CD4-positive, alpha-beta T cell treated with Interleukin-17A for 4 hours (primary cell): Measurements from ENCODE around the gene MAST3.
"Not testable (repeated sequence)": the region's sequence is repeated elsewhere in the genome, so short reads cannot be mapped to it uniquely, and the experiment has no call there.

Experiments
- DNase-seq: peaks from one replicate; pipeline ENCODE4 v3.0.0-alpha.2; 2020; ENCODE audit warnings: mixed read lengths

MAST3 gene

DNA sequence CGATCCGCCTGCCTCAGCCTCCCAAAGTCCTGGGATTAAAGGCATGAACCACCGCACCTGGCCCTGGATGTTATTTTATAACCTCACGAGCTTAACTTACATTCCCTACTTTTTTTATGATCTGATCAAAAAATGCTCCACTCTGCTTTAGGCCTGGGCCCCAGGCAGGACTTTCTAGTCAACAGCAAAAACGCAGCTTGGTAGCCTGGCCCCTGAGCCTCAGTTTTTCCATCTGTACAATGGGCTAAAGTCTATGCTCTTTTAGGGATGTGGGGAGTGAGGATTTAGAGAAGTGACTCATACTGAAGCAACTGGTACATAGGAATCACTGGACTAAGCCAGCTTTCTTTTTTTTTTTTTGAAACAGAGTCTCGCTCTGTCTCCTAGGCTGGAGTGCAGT is 43.5 kb downstream of the MAST3 start:
- DNase-seq: no peak

DNA sequence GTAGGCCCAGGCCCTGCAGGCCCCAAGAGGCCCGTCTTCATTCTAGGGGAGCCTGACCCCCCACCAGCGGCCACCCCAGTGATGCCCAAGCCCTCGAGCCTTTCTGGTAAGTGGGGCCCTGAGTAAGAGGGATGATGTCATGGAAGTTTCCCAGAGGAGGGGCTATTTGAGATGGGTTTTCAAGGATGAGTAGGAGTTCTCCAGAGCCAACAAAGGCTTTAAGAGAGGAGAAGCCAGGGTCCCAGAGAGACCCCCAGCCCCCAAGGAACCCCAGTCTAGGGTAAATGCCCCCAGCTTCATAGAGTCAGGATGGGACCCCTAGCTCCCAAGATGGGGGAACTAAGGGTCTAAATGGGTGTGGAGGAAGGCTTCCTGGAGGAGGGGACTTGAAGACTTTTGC is 46.3 kb downstream of the MAST3 start:
- DNase-seq: no peak

DNA sequence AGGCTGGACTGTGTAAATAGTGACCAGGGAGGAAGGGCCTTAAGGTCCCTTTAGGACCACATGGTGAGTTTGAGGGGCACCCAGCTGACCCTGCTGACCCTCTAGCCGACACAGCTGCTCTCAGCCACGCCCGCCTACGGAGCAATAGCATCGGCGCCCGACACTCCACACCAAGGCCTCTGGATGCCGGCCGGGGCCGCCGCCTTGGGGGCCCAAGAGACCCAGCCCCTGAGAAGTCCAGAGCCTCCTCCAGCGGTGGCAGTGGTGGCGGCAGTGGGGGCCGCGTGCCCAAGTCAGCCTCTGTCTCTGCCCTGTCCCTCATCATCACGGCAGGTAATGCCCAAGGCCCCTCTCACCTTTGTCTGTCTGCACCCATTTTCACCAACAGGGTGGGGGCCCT is 46.8 kb downstream of the MAST3 start:
- DNase-seq: no peak

DNA sequence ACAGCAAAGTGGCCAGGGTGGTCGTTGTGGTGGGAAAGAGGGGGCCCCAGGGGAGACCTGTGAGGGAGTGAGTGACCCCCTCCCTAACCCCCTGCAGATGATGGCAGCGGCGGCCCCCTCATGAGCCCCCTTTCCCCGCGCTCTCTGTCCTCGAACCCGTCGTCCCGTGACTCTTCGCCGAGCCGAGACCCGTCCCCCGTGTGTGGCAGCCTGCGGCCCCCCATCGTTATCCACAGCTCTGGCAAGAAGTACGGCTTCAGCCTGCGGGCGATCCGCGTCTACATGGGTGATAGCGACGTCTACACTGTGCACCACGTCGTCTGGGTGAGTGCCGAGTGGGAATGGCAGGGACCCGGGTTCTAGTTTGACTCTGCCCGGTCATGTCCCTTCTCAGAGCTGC is 47.3 kb downstream of the MAST3 start:
- DNase-seq: no peak

DNA sequence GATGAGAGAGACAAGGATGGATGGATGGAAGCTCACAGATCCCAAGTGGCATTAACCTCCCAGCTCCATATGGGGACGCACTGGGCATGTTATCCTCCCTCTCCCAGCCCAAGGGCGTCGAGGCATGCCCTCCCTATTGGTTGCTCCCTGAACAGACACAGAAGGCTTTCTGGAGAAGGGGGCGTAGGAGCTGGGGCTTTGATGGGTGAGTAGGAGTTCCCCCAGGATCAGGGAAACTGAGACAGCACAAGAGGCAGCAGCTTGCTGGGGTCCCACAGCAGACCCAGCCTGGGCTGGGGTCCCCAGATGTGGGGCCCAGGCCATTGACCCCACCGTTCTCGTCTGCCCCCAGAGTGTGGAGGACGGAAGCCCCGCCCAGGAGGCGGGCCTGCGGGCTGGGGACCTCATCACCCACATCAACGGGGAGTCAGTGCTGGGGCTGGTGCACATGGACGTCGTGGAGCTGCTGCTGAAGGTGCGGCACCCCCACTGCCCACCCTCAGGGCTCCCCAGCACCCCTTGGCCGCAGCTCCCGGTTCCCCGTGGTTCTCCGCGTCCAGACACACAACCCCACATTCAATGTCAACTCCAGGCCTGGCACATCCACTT is 47.9 kb downstream of the MAST3 start:
- no peak for DNase-seq

DNA sequence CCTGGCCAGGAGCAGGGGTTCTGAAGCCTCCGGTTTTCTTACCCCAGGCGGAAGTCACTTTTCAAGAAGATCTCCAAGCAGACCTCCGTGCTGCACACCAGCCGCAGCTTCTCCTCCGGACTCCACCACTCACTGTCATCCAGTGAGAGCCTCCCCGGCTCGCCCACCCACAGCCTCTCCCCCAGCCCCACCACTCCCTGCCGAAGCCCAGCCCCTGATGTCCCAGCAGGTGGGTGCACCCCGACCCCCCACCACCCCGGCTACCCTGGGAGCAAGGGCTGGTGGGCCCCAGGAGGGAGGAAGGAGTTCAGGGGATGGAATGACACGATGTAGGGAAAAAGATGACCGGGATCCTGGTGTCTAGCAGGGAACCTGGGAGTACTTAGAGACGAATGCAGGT is 49.8 kb downstream of the MAST3 start:
- no peak for DNase-seq

DNA sequence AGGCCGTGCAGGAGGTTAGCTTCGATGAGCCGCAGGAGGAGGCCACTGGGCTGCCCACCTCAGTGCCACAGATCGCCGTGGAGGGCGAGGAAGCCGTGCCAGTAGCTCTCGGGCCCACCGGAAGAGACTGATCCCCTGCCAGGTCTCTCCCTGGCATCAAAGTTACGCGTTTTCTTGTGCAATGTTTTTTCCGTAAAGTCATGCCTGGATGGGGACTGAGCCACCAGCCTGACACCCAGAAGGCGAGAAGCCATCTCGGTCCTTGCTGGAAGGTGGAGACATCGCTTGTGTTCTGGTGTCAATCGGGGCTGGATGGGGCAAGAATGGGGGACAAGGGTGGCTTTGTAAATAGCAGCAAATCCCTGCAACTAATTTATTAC is 52.0 kb downstream of the MAST3 start:
- DNase-seq: no peak

DNA sequence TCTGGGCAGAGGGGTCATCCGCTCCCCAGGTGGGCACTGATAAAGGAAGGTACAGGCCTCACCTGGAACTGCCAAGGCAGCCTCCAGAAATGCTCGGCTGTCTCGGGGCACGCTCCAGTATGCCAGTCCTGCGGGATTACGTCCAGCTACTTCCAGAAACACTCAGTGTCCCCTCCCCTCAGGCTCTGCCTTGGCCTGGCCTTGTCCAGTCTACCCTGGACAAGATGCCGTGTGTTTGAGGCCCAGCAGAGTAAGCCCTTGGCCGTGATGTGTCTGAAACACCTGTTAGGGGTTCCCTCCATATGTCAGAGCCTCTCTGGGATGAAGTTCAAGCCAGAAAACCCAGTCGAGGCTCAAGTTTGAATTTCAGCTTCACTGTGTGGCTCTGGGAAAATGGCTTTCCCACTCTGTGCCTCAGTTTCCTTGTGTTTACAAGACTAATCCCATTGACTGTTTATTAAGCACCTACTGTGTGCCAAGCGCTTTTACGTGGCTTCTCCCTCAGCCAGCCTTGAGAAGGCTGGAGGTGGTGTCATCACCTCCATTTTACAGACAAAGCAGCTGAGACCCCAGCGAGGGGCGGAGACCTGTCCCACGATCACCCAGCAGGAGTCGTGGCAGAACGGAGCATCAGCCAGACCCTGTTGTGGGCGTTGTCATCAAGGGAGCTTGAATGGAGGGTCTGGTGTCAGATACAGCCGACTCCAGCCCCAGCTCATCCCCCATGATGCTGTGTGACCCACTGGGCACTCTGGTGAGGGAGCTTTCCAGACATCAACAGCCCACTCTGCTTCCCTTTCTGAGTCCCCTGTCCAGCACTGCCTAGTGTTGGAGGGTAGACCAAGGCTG is 53.4 kb downstream of the MAST3 start:
- no peak for DNase-seq

DNA sequence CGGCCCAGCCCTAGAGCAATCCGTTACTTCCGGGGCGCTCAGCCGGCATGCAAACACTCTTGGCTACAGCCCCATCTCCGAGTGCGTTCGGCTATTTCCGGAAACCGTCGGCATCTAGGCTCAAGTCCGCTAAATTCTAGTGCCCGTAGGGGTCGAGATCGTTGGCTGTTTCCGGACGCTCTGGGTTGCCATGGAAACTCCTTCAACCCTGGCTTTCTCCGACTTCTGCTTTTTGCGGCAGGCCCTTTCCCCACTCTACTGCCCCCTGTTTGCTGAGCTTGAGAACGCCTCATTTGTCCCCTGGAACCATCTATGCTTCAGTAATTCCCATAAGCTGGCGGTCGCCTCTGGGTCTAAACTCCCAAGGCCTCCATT is 54.9 kb downstream of the MAST3 start:
- DNase-seq: peak; percentile 99

DNA sequence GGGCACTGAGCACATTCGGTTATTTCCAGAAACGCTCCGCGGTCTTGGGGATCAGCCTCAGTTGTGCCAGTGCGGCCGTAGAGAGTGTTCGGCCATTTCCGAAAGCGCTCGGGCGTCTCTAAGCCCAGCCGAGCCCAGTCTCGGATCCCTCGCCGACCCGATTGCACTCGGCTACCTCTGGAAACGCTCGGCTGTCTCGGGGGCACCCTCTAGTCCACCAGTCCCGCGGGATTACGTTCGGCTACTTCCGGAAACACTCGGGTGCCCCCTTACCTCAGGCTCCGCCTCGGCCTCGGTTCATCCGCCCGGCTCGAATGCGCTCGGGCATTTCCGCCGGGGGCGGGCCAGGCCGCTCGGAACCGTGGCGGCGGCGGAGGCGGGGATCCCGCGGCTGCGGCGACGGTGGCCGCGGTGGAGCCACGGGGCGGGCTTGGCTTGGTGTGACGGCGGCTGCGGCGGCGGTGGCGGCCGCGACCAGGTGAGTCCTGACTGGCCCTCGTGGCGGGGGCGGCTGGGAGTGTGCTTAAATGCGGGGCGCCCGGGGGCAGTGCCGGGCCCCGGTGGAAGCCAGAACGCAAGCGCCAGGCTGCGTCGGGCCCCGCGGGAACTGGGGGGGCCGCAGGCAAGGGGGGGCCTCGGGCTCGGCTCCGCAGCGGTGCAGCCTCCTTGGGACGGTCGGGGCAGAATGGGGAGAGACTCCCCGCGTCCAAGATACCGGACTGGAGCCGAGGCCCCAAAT is 55.4 kb downstream of the MAST3 start, which contains the start of gene PIK3R2:
PIK3R2 (plus strand) TSS at position 347 of the 739 bp plus-strand sequence. CDS start 2,717 bp downstream, outside the sequence.
- peak; percentile 99 for DNase-seq

DNA sequence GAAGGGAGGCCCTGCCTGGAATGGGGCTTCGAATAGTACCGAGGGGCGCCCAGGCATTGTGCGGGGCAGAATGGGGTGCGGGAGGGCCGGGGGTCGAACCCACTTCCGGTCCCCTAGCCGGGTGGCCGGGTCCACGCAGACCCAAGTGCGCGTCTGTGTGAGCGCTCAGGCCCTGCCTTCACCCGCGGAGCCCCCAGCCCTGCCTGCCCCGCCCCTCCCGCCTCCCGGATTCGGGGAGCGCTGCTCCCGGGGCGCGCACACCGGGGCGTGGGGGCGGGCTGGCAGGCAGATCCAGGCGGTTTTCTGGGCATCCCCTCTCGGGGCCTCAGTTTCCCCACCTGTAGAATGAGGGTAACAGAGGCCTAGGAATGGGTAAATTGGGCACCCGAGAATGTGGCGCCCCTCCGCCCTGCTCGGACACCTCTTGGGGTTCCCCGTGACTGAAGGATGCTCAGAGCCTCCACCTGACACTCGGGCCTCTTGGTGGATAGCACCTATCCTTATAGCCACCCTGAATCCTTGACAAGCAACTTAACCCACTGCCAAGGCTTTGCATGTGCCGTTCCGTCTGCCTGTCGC is 56.1 kb downstream of the MAST3 start:
- peak; percentile 48 for DNase-seq

DNA sequence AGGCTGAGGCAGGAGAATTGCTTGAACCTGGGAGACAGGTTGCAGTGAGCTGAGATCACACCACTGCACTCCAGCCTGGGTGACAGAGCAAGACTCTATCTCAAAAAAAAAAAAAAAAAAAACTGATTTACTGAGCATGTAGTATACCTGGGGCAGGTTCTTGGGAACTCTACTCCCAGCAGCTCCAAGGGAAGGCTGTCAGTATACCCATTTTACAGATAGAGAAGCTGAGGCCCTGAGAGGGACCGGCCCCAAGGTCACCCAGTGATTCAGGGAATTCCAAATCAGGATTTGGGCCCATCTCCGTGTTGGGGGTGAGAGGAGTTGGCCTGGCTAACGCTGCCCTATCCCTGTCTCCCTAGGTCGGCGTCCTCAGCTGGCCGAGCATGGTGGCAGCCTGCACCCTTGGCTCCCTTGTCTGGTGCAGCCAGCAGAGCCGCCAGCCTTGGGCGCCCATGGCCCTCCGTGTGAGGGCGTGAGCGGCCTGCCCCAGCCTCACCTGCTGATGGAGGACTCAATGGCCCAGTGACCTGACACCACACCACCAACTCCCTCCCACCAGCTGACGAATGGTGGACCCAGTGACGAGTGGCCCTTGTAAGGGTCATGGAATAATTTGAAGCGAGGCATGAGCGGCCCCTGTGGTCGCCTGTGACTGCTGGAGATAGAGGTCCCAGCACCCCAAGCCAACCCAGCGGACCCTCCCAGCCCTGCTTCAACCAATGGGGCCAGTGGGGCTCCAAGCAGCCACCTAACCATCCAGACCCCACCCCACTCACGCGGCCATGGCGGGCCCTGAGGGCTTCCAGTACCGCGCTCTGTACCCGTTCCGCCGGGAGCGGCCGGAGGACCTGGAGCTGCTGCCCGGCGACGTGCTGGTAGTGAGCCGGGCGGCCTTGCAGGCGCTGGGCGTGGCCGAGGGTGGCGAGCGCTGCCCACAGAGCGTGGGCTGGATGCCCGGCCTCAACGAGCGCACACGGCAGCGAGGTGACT is 57.8 kb downstream of the MAST3 start:
- DNase-seq: no peak

DNA sequence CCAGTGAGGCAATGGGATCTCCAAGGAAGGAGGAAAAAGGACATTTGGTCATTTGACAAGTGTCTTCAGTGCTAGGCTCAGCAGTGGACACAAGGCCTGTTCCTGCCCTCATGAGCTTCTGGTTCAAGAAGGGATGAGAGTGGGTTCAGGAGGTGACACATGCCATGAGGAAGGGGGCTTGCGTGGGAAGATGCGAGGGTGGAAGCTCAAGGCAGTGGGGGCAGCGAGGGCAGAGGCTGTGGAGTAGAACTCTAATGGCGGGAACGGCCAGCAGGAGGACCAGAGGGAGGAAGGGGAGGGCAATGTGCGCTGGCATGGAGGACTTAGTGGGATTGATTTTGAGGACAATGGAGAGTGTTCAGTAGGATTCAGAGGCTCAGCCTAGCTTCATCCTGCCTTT is 58.7 kb downstream of the MAST3 start:
- DNase-seq: no peak

DNA sequence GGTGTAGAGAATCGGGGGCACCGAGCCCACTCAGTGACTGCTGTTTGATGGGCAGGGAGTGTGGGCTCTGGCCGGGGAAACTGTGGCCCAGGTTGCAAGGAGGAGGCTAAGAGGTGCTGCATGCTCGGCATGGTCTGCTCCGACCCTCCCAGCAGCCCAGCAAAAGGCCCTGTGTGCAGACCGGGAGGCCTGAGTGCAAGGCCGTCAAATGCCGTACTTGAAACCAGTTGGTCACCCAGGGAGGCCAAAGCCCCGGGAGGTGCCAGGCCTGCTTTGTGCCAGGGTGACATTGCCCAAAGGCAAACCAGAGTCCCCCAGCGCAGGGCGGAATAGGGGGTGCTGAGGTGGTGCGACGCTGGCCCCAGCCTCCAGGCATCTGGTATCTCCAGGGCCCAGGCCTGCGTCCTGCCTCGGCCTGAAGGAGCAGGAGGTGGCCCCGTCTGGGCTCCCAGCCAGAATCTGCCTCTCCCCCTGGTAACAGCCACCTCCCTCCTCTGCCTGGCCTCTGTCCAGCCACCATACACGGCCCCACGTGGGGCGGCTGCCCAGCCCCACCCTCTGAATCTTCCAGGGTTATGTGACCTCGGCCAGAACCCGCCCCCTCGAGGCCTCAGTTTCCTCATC is 59.4 kb downstream of the MAST3 start:
- no peak for DNase-seq

DNA sequence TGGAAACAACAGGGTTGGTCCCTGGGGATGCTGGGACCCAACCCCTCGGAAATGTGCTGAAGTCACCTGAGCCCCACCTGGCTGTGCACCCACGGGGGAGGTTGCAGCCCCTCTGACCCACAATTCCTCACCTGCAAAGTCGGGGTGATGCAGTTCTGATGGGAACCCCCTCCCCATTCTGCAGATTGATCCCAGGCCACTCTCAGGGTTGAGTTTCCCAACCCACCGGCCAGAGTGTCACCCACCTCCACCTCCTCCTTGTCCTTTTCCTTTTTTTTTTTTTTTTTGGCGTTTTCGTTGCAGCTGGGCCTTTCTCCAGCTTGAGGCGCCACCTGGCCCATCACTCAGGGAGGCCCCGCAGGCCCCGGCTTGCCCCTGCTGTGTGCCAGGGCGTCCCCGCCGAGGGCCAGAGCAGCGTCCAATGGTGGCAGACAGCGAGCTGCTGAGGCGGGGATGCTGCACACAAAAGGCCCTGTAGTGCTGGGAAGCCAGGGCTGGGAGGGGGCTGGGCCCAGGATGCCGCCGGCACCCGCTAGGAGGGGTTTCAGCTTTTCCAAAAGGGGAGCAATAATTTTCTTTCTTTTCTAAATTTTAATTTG is 60.0 kb downstream of the MAST3 start:
- no peak for DNase-seq

DNA sequence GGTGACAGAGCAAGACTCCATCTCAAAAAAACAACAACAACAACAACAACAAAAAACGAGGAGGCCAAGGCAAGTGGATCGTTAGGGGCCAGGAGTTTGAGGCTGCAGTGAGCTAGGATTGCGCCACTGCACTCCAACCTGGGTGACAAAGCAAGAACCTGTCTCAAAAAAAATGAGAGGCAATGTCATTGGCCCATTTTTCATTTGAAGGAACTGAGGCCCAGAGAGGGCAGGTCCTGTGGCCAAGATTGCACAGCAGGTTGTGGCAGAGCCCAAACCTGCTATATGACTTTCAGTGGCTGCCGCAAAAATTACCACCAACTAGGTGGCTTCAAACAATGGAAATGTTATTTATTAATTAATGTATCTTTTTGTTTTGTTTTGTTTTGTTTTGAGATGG is 60.9 kb downstream of the MAST3 start:
- DNase-seq: no peak

DNA sequence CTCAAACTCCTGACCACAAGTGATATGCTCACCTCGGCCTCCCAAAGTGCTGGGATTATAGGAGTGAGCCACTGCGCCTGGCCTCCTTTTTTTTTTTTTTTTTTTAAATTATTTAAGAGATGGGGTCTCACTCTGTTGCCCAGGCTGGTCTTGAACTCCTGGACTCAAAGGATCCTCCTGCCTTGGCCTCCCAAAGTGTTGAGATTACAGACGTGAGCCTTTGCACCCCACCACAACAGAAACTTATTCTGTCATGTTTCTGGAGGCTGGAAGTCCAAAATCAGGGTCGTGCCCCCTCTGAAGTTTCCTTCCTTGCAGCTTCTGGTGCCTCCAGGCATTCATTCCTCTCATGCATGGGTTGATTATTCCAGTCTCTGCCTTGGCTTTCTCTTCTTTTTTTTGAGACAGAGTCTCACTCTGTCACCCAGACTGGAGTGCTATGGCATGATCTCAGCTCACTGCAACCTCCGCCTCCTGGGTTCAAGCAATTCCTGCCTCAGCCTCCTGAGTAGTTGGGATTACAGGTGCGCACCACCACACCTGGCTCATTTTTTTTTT is 61.6 kb downstream of the MAST3 start:
- not testable (repeated sequence) for DNase-seq

DNA sequence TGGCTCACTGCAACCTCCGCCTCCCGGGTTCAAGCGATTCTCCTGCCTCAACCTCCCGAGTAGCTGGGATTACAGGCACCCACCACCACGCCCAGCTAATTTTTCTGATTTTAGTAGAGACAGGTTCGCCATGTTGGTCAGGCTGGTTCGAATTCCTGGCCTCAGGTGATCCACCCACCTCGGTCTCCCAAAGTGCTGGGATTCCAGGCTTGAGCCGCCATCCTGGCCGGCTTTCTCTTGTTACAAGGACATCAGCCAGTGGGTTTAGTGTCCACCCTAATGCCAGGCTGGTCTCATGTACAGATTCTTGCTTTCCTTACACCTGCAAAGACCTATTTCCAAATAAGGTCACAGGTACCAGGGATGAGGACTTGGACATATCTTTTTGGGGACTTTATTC is 62.2 kb downstream of the MAST3 start:
- no peak for DNase-seq

DNA sequence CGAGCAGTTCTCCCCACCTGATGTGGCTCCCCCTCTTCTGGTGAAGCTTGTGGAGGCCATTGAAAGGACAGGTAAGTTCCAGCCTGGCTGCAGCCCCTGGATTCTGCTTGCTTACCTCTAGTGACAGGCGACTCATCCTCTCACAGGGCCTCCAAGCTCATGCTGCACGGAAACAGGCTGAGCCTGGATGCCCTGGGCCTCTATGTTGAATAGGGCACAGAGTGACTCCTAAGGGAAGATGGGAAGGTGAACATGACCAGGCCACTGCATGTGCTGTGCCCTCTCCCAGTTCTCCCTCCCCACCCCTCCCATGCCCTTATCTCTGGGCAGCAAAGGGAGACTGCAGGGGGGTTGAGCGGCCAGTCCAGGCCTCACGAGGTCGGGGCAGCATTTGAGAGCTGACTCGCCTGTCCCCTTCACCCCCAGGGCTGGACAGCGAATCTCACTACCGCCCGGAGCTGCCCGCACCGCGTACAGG is 63.0 kb downstream of the MAST3 start:
- no peak for DNase-seq

DNA sequence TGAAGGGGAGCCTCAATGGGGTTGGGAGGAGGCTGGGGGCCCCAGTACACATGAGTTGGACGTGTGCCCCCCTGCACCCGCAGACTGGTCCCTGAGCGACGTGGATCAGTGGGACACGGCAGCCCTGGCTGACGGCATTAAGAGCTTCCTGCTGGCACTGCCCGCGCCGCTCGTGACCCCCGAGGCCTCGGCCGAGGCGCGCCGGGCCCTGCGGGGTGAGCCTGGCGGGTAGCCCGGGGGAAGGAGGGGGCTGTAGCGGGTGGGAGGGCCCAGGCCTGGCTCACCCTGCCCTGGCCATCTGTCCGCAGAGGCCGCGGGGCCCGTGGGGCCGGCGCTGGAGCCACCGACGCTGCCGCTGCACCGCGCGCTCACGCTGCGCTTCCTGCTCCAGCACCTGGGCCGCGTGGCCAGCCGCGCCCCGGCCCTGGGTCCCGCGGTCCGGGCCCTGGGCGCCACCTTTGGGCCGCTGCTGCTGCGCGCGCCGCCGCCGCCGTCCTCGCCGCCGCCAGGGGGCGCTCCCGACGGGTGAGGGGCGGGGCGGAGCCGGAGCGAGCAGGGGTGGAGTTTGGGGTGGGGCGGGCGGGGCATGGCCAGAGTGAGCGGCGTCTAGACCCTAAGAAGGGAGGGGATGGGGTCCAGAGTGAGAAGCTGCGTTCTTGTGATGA is 63.5 kb downstream of the MAST3 start:
- peak; percentile 84 for DNase-seq
